ENCODE results near the gene PPM1E. TPM values are rescaled to one million over a fixed set of nuclear protein-coding genes. Genes with fewer than 3 reads are reported as not detected.

Gene PPM1E
- total RNA-seq, 2 experiments from 2014 or later, result 0.02 TPM; not detected in 1

DNA sequence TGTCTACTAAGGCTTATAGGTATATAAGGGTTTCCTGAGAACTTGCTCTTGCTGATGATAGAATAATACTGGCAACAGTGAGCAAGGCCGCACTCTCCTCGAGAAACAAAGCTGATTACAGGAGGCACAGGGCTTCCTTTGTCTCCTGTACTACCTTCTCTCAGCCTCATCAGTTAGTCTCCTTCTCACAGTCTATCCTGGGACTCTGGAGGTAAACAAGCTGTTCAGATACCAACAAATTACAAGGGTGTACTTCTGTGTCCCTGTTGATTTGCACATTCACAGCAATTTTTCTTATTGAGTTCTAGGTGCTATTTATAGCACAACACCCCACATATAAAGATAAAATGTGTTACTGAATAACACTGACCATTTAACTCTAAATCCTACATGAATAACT is 252.3 kb downstream of the PPM1E start:
- Mint-ChIP-seq H3K4me3 (no peak overlapping the region), H3K4me1 (ENCODE audit: low read depth) (peaks cover 5% of the 10 kb centered on the region), H3K9me3 (no peaks in the 10 kb centered on the region), H3K36me3 (peaks cover 5% of the 10 kb centered on the region), H3K27ac (no peak overlapping the region), H3K27me3 (no peaks in the 10 kb centered on the region)
- ChIA-PET POLR2A (no interaction called here), CTCF (interaction anchor here (1.2 to 1.3 kb wide), 2 partner anchors 297 to 420 kb away, joined by 3 to 4 read pairs; no protein-coding TSS in a partner anchor)
- DNase-seq, result no peak
- intact Hi-C loops (cut with micrococcal nuclease), result no loop called here

DNA sequence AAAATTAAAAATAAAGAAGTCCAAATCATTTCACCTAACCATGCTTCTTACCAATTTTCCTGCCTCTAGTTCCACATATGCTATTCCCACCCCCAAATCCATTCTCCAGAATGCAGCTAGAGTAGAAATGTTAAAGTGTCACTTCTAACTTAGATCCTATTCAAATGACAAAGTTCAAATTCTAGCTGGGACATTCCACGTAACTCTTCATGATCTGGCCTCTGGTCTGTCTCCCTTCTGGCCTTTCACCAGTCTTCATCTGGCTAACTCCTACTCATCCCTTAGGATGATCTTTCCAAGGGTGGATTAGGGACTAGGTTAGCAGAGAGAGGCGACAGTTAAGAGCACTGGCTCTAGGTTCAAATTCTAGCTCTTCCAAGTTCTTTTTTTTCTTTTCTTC is 253.1 kb downstream of the PPM1E start:
- peaks cover 9% of the 10 kb centered on the region for H3K36me3 Mint-ChIP-seq
- intact Hi-C loops (cut with micrococcal nuclease), result no loop called here
- CTCF ChIA-PET, result interaction anchor here (1.2 to 1.3 kb wide), 2 partner anchors 298 to 421 kb away, joined by 3 to 4 read pairs; no protein-coding TSS in a partner anchor
- no peak overlapping the region for H3K27ac Mint-ChIP-seq
- H3K9me3 Mint-ChIP-seq, result no peaks in the 10 kb centered on the region
- POLR2A ChIA-PET, result no interaction called here
- peaks cover 5% of the 10 kb centered on the region for H3K4me1 Mint-ChIP-seq (ENCODE audit: low read depth)
- DNase-seq, result no peak
- no peaks in the 10 kb centered on the region for H3K27me3 Mint-ChIP-seq
- H3K4me3 Mint-ChIP-seq, result no peak overlapping the region

DNA sequence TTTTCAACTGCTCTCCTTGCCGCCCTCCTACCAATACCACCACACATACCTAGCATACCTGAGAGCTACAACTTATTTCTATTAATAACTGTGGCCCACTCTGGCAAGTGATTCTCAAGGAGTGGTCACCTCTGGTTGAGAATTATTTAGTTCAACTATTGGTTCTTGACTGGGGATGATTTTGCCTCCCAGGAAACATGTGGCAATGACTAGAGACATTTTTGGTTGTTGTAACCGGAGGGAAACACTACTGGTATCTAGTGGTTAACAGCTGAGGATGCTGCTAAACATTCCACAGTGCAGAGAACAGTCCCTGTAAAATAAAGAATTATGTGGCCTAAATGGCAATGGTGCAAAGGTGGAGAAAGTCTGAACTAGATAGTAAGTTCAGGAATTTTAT is 254.4 kb downstream of the PPM1E start:
- no peaks in the 10 kb centered on the region for H3K4me1 Mint-ChIP-seq (ENCODE audit: low read depth)
- CTCF ChIA-PET, result interaction anchor here (0.6 kb wide), 1 partner anchor 491 kb away, joined by 3 read pairs; no protein-coding TSS in a partner anchor
- DNase-seq, result no peak
- peaks cover 14% of the 10 kb centered on the region for H3K36me3 Mint-ChIP-seq
- no peaks in the 10 kb centered on the region for H3K9me3 Mint-ChIP-seq
- intact Hi-C loops (cut with micrococcal nuclease), result no loop called here
- no peak overlapping the region for H3K4me3 Mint-ChIP-seq
- H3K27ac Mint-ChIP-seq, result no peak overlapping the region
- no peaks in the 10 kb centered on the region for H3K27me3 Mint-ChIP-seq
- POLR2A ChIA-PET, result no interaction called here

DNA sequence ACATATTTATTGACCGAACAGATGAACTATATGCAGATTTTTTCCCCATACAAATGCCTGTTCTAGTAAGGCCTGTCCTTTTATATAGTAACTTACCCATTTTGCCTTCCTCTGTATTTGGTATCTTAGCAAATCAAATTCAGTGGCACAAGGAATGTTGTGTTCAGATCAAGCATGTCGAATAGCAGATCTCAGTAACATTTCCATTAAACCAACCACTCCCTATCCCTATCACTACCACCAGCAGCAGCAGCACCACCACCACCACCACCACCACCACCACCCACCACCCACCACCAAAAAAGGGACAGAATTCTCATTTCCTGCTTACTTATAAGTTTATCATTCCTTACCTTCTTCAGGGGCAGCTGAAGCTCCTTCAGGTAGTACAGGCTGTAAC is 256.3 kb downstream of the PPM1E start:
- ChIA-PET POLR2A (no interaction called here), CTCF (no interaction called here)
- intact Hi-C loops (cut with micrococcal nuclease), result no loop called here
- no peaks in the 10 kb centered on the region for H3K9me3 Mint-ChIP-seq
- H3K36me3 Mint-ChIP-seq, result peaks cover 16% of the 10 kb centered on the region
- no peak for DNase-seq
- H3K27ac Mint-ChIP-seq, result no peak overlapping the region
- H3K27me3 Mint-ChIP-seq, result no peaks in the 10 kb centered on the region
- H3K4me1 Mint-ChIP-seq (ENCODE audit: low read depth), result no peaks in the 10 kb centered on the region
- H3K4me3 Mint-ChIP-seq, result no peak overlapping the region

DNA sequence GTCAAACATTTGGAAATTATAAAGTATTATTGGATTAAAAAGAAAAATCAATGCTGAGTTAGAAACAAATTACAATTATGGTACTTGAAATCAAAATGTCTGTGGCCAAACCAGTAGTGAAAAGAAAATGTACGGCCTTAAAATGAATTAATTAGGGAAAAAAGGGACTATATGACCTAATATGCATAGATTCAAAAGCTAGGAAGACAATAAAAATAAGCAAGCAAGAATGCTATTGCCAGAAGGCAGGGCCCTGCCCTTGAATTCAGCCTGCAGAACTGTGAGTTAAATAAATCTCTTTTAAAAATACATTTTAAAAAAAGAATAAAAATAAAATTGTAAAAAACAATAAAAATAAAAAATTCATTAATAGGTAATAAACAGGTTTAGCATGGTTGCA is 262.4 kb downstream of the PPM1E start:
- intact Hi-C loops (cut with micrococcal nuclease), result no loop called here
- CTCF ChIA-PET, result interaction anchor here (0.9 kb wide), 1 partner anchor 13 kb away, joined by 3 read pairs; no protein-coding TSS in a partner anchor

DNA sequence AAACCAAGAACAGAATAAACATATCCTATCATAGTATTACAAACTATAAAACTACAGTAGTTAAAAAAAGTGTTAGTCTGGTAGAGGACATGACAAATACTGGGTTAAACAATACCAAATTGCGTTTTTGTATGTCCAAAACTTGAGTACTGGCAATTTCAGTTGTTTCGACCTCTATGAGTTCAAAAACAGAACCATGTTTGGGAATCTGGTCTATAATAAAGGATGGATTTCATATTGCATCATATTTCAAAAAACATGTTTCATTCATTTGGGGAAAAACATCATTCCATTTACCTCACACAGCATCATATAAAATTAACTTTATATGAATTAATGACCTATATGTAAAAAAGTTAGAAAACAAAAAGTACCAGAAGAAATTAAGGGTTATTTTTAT is 269.3 kb downstream of the PPM1E start:
- H3K4me3 Mint-ChIP-seq, result no peak overlapping the region

More for the DNA sequence above, 262.4 kb downstream of the PPM1E start:
- Mint-ChIP-seq H3K36me3 (peaks cover 26% of the 10 kb centered on the region), H3K4me3 (no peak overlapping the region), H3K4me1 (ENCODE audit: low read depth) (no peaks in the 10 kb centered on the region), H3K27me3 (no peaks in the 10 kb centered on the region), H3K27ac (no peak overlapping the region), H3K9me3 (no peaks in the 10 kb centered on the region)
- POLR2A ChIA-PET, result no interaction called here
- DNase-seq, result no peak

DNA sequence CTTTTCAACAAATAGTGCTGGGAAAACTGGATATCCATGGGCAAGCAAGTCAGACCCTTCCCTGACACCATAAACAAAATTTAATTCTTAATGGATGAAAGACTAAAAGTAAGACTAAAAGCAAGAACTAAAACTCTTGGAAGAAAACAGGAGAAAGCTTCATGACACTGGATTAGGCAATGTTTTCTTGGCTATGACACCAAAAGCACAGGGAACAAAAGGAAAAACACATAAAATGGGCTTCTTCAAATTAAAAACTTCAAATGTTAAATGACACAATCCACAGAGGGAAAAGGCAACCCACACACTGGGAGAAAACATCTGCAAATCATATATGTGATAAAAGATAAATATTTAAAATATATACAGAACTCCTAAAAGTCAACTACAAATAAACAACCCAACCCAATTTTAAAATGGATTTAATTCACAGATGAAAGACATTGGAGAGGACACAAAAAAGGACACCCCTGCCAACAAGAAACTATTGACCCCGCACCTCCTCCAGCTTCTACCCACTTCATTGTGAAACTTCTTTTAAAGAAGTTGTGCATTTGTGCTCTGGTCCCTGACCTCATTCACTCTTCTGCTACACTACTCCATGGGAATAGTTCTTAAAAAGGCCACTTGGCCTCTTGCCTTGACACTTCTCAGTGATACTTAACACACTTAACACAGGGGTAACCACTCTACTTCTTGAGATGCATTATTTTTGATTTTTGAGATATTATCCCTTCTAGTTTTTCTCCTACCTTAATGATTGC is 270.7 kb downstream of the PPM1E start:
- no peaks in the 10 kb centered on the region for H3K9me3 Mint-ChIP-seq
- intact Hi-C loops (cut with micrococcal nuclease), result no loop called here
- CTCF ChIA-PET, result no interaction called here

More for the DNA sequence above, 269.3 kb downstream of the PPM1E start:
- Mint-ChIP-seq H3K4me1 (ENCODE audit: low read depth) (peaks cover 6% of the 10 kb centered on the region), H3K36me3 (peaks cover 16% of the 10 kb centered on the region), H3K27me3 (no peaks in the 10 kb centered on the region), H3K9me3 (no peaks in the 10 kb centered on the region), H3K27ac (no peak overlapping the region)
- ChIA-PET POLR2A (no interaction called here), CTCF (no interaction called here)
- DNase-seq, result no peak
- intact Hi-C loops (cut with micrococcal nuclease), result no loop called here

DNA sequence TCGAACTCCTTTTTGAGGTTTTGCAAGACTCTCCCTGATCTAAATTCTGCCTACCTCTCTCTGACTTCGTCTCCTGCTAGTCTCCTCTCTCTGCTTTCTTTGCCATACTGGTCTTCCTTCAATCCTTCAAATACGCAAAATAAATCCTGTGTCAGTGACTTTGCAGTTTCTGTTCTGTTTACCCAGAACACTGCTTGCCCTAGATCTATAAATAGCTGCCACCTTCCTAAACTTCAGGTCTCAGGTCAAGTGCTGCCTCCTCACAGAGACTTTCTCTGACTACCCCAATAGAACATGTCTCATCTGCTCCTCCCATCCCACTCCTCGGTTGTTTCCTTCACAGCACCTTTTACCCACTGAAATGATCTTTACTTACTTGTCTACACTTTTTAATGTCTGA is 272.1 kb downstream of the PPM1E start:
- H3K27ac Mint-ChIP-seq, result peak overlapping the region; percentile 38
- POLR2A ChIA-PET, result no interaction called here
- CTCF ChIA-PET, result no interaction called here

More for the DNA sequence above, 270.7 kb downstream of the PPM1E start:
- no peak for DNase-seq
- Mint-ChIP-seq H3K27ac (no peak overlapping the region), H3K4me1 (ENCODE audit: low read depth) (peaks cover 6% of the 10 kb centered on the region), H3K4me3 (no peak overlapping the region), H3K36me3 (peaks cover 10% of the 10 kb centered on the region), H3K27me3 (no peaks in the 10 kb centered on the region)
- POLR2A ChIA-PET, result no interaction called here

DNA sequence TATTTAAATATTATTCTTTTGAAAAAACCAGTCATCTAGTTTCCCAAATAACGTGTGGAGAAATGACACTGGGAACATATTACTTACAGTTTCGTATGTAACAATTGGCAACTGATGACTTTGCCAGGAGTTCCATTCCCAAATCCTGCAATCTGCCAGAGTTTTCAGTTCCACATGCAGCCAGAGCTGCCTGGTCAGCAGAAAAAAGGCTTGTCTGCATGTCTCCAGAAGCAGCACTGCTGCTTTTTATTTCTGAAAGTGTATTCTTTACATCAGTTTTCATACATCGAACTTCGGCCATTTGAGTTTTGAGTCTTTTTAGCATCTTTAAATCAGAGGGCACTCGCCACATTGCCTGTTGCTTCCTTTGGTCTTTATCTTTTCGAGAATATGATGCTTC is 272.7 kb downstream of the PPM1E start:
- Mint-ChIP-seq H3K4me3 (no peak overlapping the region), H3K27me3 (no peaks in the 10 kb centered on the region), H3K9me3 (no peaks in the 10 kb centered on the region), H3K27ac (no peak overlapping the region), H3K4me1 (ENCODE audit: low read depth) (peaks cover 6% of the 10 kb centered on the region), H3K36me3 (peaks cover 10% of the 10 kb centered on the region)
- ChIA-PET CTCF (no interaction called here), POLR2A (no interaction called here)
- DNase-seq, result no peak
- intact Hi-C loops (cut with micrococcal nuclease), result no loop called here

More for the DNA sequence above, 272.1 kb downstream of the PPM1E start:
- H3K36me3 Mint-ChIP-seq, result peaks cover 10% of the 10 kb centered on the region
- no peaks in the 10 kb centered on the region for H3K9me3 Mint-ChIP-seq
- no peak overlapping the region for H3K4me3 Mint-ChIP-seq
- peaks cover 6% of the 10 kb centered on the region for H3K4me1 Mint-ChIP-seq (ENCODE audit: low read depth)
- intact Hi-C loops (cut with micrococcal nuclease), result no loop called here
- DNase-seq, result no peak
- no peaks in the 10 kb centered on the region for H3K27me3 Mint-ChIP-seq

DNA sequence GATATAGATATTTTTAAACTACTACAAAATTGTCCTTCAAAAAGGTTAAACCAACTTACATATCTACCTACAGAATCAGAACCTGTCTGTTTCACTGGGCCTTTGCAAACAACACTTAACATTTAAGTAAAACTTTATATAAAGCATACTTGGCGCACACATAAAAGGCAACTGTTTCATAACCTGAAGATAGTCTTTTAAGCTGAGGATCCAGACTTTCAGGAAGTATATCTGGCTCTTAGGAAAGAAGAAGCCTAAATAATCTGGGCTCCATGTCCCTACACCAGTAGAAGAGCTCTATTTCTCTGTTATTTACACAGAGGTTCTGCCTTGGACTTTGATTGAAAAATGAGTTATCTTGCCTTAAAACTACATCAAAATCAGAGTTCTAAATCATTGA is 275.2 kb downstream of the PPM1E start:
- intact Hi-C loops (cut with micrococcal nuclease), result no loop called here
- no peak for DNase-seq
- CTCF ChIA-PET, result interaction anchor here (1.9 kb wide), 1 partner anchor 26 kb away, joined by 5 read pairs; no protein-coding TSS in a partner anchor
- Mint-ChIP-seq H3K4me1 (ENCODE audit: low read depth) (peaks cover 6% of the 10 kb centered on the region), H3K27ac (no peak overlapping the region), H3K27me3 (no peaks in the 10 kb centered on the region), H3K36me3 (peaks cover 10% of the 10 kb centered on the region), H3K9me3 (no peaks in the 10 kb centered on the region), H3K4me3 (no peak overlapping the region)
- POLR2A ChIA-PET, result interaction anchor here (0.5 kb wide), 1 partner anchor 337 kb away, joined by 3 read pairs; no protein-coding TSS in a partner anchor

Other genes with a start within 250 kb of the PPM1E start
- 10 to 100 TPM; 61.6 to 66.5 TPM for gene MTMR4, start 241.2 kb upstream of the PPM1E start, total RNA-seq
- gene TEX14, start 63.8 kb upstream of the PPM1E start, total RNA-seq, result under 1 TPM; 0.14 to 0.17 TPM
- gene RAD51C, start 63.3 kb upstream of the PPM1E start, total RNA-seq, result 10 to 100 TPM; 64.0 to 66.0 TPM

Data from activated CD4-positive, alpha-beta memory T cell treated with anti-CD3 and anti-CD28 coated beads for 36 hours (primary cell).